Esophagus (tissue), 2 donors: ENCODE measurements around the gene PPP1R16B. TPM values are rescaled to one million over a fixed set of nuclear protein-coding genes. Genes with fewer than 3 reads are reported as not detected.
A peak's percentile ranks its signal among the peaks of the same experiment; 100 is the strongest.

Experiments used
- H3K27ac ChIP-seq, 2 donors: one replicate each; pipeline ENCODE4 v1.5.1; 2013; ENCODE audit warnings: low read depth in 2 of 2, mild to moderate bottlenecking in 2 of 2, inconsistent platforms in 1 of 2, low read length in 1 of 2, moderate library complexity in 1 of 2
- H3K27me3 ChIP-seq, 2 donors: one replicate each; pipeline ENCODE4 v1.6.1; 2013; ENCODE audit warnings: low read length in 2 of 2, control low read depth in 1 of 2, mild to moderate bottlenecking in 1 of 2; ENCODE audit not compliant: insufficient read depth in 2 of 2, control insufficient read depth in 1 of 2
- H3K36me3 ChIP-seq, 2 donors: one replicate each; pipeline ENCODE4 v1.6.1; 2013; ENCODE audit warnings: low read length in 1 of 2; ENCODE audit not compliant: control insufficient read depth in 2 of 2, insufficient read depth in 2 of 2
- H3K4me1 ChIP-seq, 2 donors: one replicate each; pipeline ENCODE4 v1.6.1; 2013; ENCODE audit warnings: low read length in 1 of 2; ENCODE audit not compliant: control insufficient read depth in 2 of 2, insufficient read depth in 2 of 2
- H3K4me3 ChIP-seq, 2 donors: one replicate each; pipeline ENCODE4 v1.5.1; 2013; ENCODE audit warnings: low read length in 2 of 2, mild to moderate bottlenecking in 2 of 2, low read depth in 1 of 2, moderate library complexity in 1 of 2
- H3K9me3 ChIP-seq, 2 donors: one replicate each; pipeline ENCODE4 v1.6.1; 2013; ENCODE audit warnings: mild to moderate bottlenecking in 2 of 2, low read depth in 1 of 2, low read length in 1 of 2, moderate library complexity in 1 of 2; ENCODE audit not compliant: control insufficient read depth in 2 of 2, insufficient read depth in 1 of 2
- WGBS, 2 donors: extraction: QIAGEN DNeasy Blood & Tissue Kit; methylation state at CpG; one replicate each; pipeline ENCODE4 v1.1.7; 2013; 5-methylcytosine and 5-hydroxymethylcytosine counted together
- polyA plus RNA-seq, 2 donors: library from polyadenylated mRNA; stranded (reverse); fragments of 200-250 nt; gene quantifications; one replicate each; pipeline ENCODE4 v1.2.3, GENCODE V29; 2013
- donor health status: healthy with polysubstance abuse.
- donor health status: Bipolar disorder and iron deficiency.

The PPP1R16B gene
- polyA plus RNA-seq, 2 donors: 1.0 to 1.5 TPM

- Histone ChIP-seq H3K27ac (peak overlapping the region in 1 of 2 donors; percentile 34), H3K4me3 (no peak overlapping the region), H3K27me3 (no peaks in the 10 kb centered on the region), H3K4me1 (peaks cover 0 to 7% of the 10 kb centered on the region in 2 donors), H3K9me3 (no peaks in the 10 kb centered on the region), H3K36me3 (peaks cover 0 to 2% of the 10 kb centered on the region in 2 donors)
- 68 to 88% methylated on average over 1 of the region's 1 CpG for WGBS, 2 donors
These were observed 124.7 kb downstream of the PPP1R16B start for GRCh38 chr20:38930242-38930569.

- Histone ChIP-seq H3K4me1 (peaks cover under 1 to 12% of the 10 kb centered on the region in 2 donors), H3K27me3 (no peaks in the 10 kb centered on the region), H3K4me3 (peak overlapping the region in 1 of 2 donors; percentile 12), H3K9me3 (no peaks in the 10 kb centered on the region), H3K27ac (peak overlapping the region; percentile 79 to 92), H3K36me3 (peaks cover 0 to 2% of the 10 kb centered on the region in 2 donors)
- WGBS, 2 donors: 58 to 82% methylated on average over 4 of the region's 4 CpGs
These were observed 126.5 kb downstream of the PPP1R16B start for GRCh38 chr20:38931984-38932383.

GRCh38 chr20:38932457-38933120 lies 127.1 kb downstream of the PPP1R16B start:
- Histone ChIP-seq H3K36me3 (peaks cover 0 to 2% of the 10 kb centered on the region in 2 donors), H3K4me3 (peak overlapping the region in 1 of 2 donors; percentile 12), H3K27ac (peak overlapping the region; percentile 79 to 92), H3K4me1 (peaks cover 4 to 17% of the 10 kb centered on the region in 2 donors), H3K9me3 (no peaks in the 10 kb centered on the region), H3K27me3 (no peaks in the 10 kb centered on the region)
- 43 to 65% methylated on average over 9 of the region's 9 CpGs for WGBS, 2 donors

- H3K4me3 ChIP-seq: no peak overlapping the region
- H3K36me3 ChIP-seq: peaks cover 0 to 2% of the 10 kb centered on the region in 2 donors
- H3K27me3 ChIP-seq: no peaks in the 10 kb centered on the region
- no peak overlapping the region for H3K27ac ChIP-seq
- peaks cover 4 to 20% of the 10 kb centered on the region in 2 donors for H3K4me1 ChIP-seq
- no peaks in the 10 kb centered on the region for H3K9me3 ChIP-seq
- 86 to 94% methylated on average over 5 of the region's 5 CpGs for WGBS, 2 donors
These were observed 129.0 kb downstream of the PPP1R16B start for GRCh38 chr20:38934530-38934929.

GRCh38 chr20:38935285-38935684 lies 129.8 kb downstream of the PPP1R16B start:
- 48 to 58% methylated on average over 3 of the region's 3 CpGs for WGBS, 2 donors
- no peak overlapping the region for H3K4me3 ChIP-seq

GRCh38 chr20:38935967-38936407 lies 130.5 kb downstream of the PPP1R16B start:
- H3K4me3 ChIP-seq: no peak overlapping the region
- WGBS, 2 donors: 56 to 71% methylated on average over 5 of the region's 5 CpGs
- no peaks in the 10 kb centered on the region for H3K27me3 ChIP-seq
- no peaks in the 10 kb centered on the region for H3K9me3 ChIP-seq
- peaks cover 4 to 21% of the 10 kb centered on the region in 2 donors for H3K4me1 ChIP-seq
- H3K36me3 ChIP-seq: no peaks in the 10 kb centered on the region
- H3K27ac ChIP-seq: peak overlapping the region; percentile 68 to 86

More at GRCh38 chr20:38935285-38935684, 129.8 kb downstream of the PPP1R16B start:
- no peaks in the 10 kb centered on the region for H3K36me3 ChIP-seq
- peak overlapping the region; percentile 9 to 65 for H3K27ac ChIP-seq
- H3K9me3 ChIP-seq: no peaks in the 10 kb centered on the region
- H3K4me1 ChIP-seq: peaks cover 4 to 21% of the 10 kb centered on the region in 2 donors
- no peaks in the 10 kb centered on the region for H3K27me3 ChIP-seq

- peak overlapping the region; percentile 68 to 86 for H3K27ac ChIP-seq
- H3K9me3 ChIP-seq: no peaks in the 10 kb centered on the region
- H3K4me1 ChIP-seq: peaks cover 4 to 21% of the 10 kb centered on the region in 2 donors
- no peak overlapping the region for H3K4me3 ChIP-seq
- no peaks in the 10 kb centered on the region for H3K27me3 ChIP-seq
- no peaks in the 10 kb centered on the region for H3K36me3 ChIP-seq
- 90 to 94% methylated on average over 5 of the region's 5 CpGs for WGBS, 2 donors
These were observed 131.5 kb downstream of the PPP1R16B start for GRCh38 chr20:38937000-38937399.

GRCh38 chr20:38937978-38938473 lies 132.5 kb downstream of the PPP1R16B start:
- Histone ChIP-seq H3K36me3 (peaks cover 0 to 2% of the 10 kb centered on the region in 2 donors), H3K27me3 (no peaks in the 10 kb centered on the region), H3K9me3 (no peaks in the 10 kb centered on the region), H3K27ac (peak overlapping the region; percentile 16 to 72), H3K4me3 (no peak overlapping the region), H3K4me1 (peaks cover 4 to 21% of the 10 kb centered on the region in 2 donors)
- WGBS, 2 donors: 55 to 74% methylated on average over 7 of the region's 7 CpGs

- 63 to 73% methylated on average over 2 of the region's 2 CpGs for WGBS, 2 donors
- Histone ChIP-seq H3K27me3 (no peaks in the 10 kb centered on the region), H3K4me1 (peaks cover 4 to 20% of the 10 kb centered on the region in 2 donors), H3K4me3 (no peak overlapping the region), H3K36me3 (peaks cover 0 to 5% of the 10 kb centered on the region in 2 donors), H3K27ac (no peak overlapping the region), H3K9me3 (no peaks in the 10 kb centered on the region)
These were observed 134.2 kb downstream of the PPP1R16B start for GRCh38 chr20:38939686-38940085.

- Histone ChIP-seq H3K36me3 (peaks cover 0 to 7% of the 10 kb centered on the region in 2 donors), H3K4me1 (peaks cover 4 to 22% of the 10 kb centered on the region in 2 donors), H3K9me3 (no peaks in the 10 kb centered on the region), H3K4me3 (no peak overlapping the region), H3K27me3 (no peaks in the 10 kb centered on the region), H3K27ac (peak overlapping the region in 1 of 2 donors; percentile 26)
- 80 to 92% methylated on average over 5 of the region's 5 CpGs for WGBS, 2 donors
These were observed 135.1 kb downstream of the PPP1R16B start for GRCh38 chr20:38940644-38941043.
